ENCODE measurements around the gene NTM. TPM values are rescaled to one million over a fixed set of nuclear protein-coding genes. Genes with fewer than 3 reads are reported as not detected.

The NTM gene
- total RNA-seq, 1 donor from 2014 or later, result 82.7 TPM

DNA sequence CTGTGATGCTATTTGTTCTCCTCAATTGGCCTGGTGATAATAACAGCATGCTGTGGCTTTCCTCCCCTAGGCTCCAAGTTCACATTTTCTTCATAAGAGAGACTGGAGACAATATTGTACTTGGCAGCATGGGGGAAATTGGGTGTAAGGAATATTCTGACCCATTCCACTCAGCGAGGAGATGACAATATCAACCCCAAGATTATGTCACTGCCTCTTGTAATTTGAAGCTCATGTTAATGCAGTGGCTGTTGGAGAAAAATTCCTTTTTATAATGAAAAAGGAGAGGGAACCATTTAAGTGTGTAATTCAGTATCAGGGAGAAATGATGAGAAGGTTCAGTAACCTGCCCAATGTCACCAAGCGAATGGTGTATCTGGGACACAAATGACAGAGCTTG, 665.8 kb downstream of the NTM start:
- H3K27ac Mint-ChIP-seq (ENCODE audit: unreplicated experiment), result no peak overlapping the region
- TF ChIP-seq CTCF (IDR thresholded peaks at IDR 0.05), result no peak
- DNase-seq (ENCODE audit: extremely low spot score, unreplicated experiment), result no peak
- peaks cover 32% of the 10 kb centered on the region for H3K4me1 Mint-ChIP-seq (ENCODE audit: unreplicated experiment)
- no peaks in the 10 kb centered on the region for H3K9me3 Mint-ChIP-seq (ENCODE audit: unreplicated experiment)
- H3K27me3 Mint-ChIP-seq (ENCODE audit: unreplicated experiment), result no peaks in the 10 kb centered on the region
- no peaks in the 10 kb centered on the region for H3K36me3 Mint-ChIP-seq (ENCODE audit: unreplicated experiment)
- no peak overlapping the region for H3K4me3 Mint-ChIP-seq (ENCODE audit: unreplicated experiment)

- no peak for DNase-seq (ENCODE audit: extremely low spot score, unreplicated experiment)
- H3K9me3 Mint-ChIP-seq (ENCODE audit: unreplicated experiment), result no peaks in the 10 kb centered on the region
- H3K4me3 Mint-ChIP-seq (ENCODE audit: unreplicated experiment), result no peak overlapping the region
- no peak overlapping the region for H3K27ac Mint-ChIP-seq (ENCODE audit: unreplicated experiment)
- no peaks in the 10 kb centered on the region for H3K36me3 Mint-ChIP-seq (ENCODE audit: unreplicated experiment)
- H3K27me3 Mint-ChIP-seq (ENCODE audit: unreplicated experiment), result no peaks in the 10 kb centered on the region
- TF ChIP-seq CTCF (IDR thresholded peaks at IDR 0.05), result no peak
- H3K4me1 Mint-ChIP-seq (ENCODE audit: unreplicated experiment), result peaks cover 32% of the 10 kb centered on the region
Measured at GRCh38 chr11:132036746-132037466, 666.5 kb downstream of the NTM start.

- DNase-seq (ENCODE audit: extremely low spot score, unreplicated experiment), result no peak
- TF ChIP-seq CTCF (IDR thresholded peaks at IDR 0.05), result no peak
- no peak overlapping the region for H3K4me3 Mint-ChIP-seq (ENCODE audit: unreplicated experiment)
- H3K4me1 Mint-ChIP-seq (ENCODE audit: unreplicated experiment), result peaks cover 35% of the 10 kb centered on the region
- H3K36me3 Mint-ChIP-seq (ENCODE audit: unreplicated experiment), result no peaks in the 10 kb centered on the region
- H3K27me3 Mint-ChIP-seq (ENCODE audit: unreplicated experiment), result no peaks in the 10 kb centered on the region
- H3K9me3 Mint-ChIP-seq (ENCODE audit: unreplicated experiment), result no peaks in the 10 kb centered on the region
- H3K27ac Mint-ChIP-seq (ENCODE audit: unreplicated experiment), result no peak overlapping the region
Measured at GRCh38 chr11:132037467-132037862, 667.0 kb downstream of the NTM start.

DNA sequence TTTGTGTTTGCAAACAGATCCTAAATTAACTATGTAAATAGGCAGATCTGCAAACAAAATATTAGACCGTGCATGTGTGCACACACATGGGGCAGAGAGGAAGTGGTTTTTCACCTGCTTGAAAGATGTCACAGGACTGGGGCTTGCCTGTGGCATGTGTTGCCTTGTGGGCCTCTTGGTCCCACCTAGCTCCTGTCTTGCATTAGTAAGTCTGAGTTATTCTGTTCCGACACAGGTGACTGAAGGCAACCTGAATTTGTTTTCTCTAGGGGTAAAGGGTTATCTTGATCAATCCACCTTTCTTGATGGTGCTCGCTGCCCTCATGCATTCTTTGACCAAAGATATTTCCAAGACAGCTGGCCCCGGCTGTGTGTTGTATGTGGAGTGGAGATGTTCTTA, 667.5 kb downstream of the NTM start:
- no peak overlapping the region for H3K27ac Mint-ChIP-seq (ENCODE audit: unreplicated experiment)
- no peak for DNase-seq (ENCODE audit: extremely low spot score, unreplicated experiment)
- peaks cover 30% of the 10 kb centered on the region for H3K4me1 Mint-ChIP-seq (ENCODE audit: unreplicated experiment)
- no peaks in the 10 kb centered on the region for H3K9me3 Mint-ChIP-seq (ENCODE audit: unreplicated experiment)
- H3K36me3 Mint-ChIP-seq (ENCODE audit: unreplicated experiment), result no peaks in the 10 kb centered on the region
- H3K4me3 Mint-ChIP-seq (ENCODE audit: unreplicated experiment), result no peak overlapping the region
- TF ChIP-seq CTCF (IDR thresholded peaks at IDR 0.05), result no peak
- no peaks in the 10 kb centered on the region for H3K27me3 Mint-ChIP-seq (ENCODE audit: unreplicated experiment)

- H3K4me3 Mint-ChIP-seq (ENCODE audit: unreplicated experiment), result no peak overlapping the region
- no peaks in the 10 kb centered on the region for H3K36me3 Mint-ChIP-seq (ENCODE audit: unreplicated experiment)
- no peak for DNase-seq (ENCODE audit: extremely low spot score, unreplicated experiment)
- TF ChIP-seq CTCF (IDR thresholded peaks at IDR 0.05), result no peak
- peaks cover 20% of the 10 kb centered on the region for H3K4me1 Mint-ChIP-seq (ENCODE audit: unreplicated experiment)
- H3K9me3 Mint-ChIP-seq (ENCODE audit: unreplicated experiment), result no peaks in the 10 kb centered on the region
- no peaks in the 10 kb centered on the region for H3K27me3 Mint-ChIP-seq (ENCODE audit: unreplicated experiment)
- H3K27ac Mint-ChIP-seq (ENCODE audit: unreplicated experiment), result peak overlapping the region; percentile 67
Measured at GRCh38 chr11:132039521-132039920, 669.1 kb downstream of the NTM start.

Measured in osteocyte (in vitro differentiated cells).